ENCODE results near the gene PIGV.
A peak's percentile ranks its signal among the peaks of the same experiment; 100 is the strongest.

The PIGV gene

GRCh38 chr1:26787706-26788514, at the start of gene PIGV:
Gene PIGV, plus strand, starts transcription at chr1:26787950. Its CDS starts 2,866 bp downstream, at chr1:26790816.
- DNase-seq (ENCODE audit: low read depth in 2 of 2, low spot score in 1 of 2): peak; percentile 71 to 77

GRCh38 chr1:26739329-26739914, 48.3 kb upstream of the PIGV start:
- no peak for DNase-seq (ENCODE audit: low read depth in 2 of 2, low spot score in 1 of 2)

DNA sequence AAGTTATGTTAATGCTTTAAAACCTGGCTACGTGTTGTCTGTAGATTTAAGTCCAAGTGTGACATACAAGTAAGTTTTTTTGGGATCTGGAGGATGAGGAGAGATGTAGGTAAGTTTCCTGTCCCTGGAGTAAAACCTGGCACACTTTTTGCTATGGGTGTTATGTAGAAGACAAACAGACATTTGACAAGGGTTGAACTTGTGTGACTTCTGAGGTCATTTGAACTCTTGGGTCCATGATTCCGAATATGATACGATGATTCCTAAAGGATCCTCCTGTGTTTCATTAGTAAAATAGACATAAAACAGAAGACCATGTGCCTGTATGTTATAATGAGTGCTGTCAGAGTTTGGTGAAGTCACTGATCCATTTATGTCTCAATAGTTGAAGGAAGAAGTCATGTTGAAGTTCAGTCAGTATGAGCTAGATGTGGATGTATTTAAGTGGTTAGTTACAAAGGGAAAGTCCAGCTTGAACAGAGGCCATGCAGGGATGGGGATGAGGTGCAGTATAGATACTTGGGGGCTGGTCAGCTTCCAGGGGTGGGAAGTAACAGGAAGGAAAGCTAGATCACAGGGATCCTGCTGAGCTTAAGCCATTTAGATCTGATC, 47.6 kb upstream of the PIGV start:
- DNase-seq (ENCODE audit: low read depth in 2 of 2, low spot score in 1 of 2): no peak

DNA sequence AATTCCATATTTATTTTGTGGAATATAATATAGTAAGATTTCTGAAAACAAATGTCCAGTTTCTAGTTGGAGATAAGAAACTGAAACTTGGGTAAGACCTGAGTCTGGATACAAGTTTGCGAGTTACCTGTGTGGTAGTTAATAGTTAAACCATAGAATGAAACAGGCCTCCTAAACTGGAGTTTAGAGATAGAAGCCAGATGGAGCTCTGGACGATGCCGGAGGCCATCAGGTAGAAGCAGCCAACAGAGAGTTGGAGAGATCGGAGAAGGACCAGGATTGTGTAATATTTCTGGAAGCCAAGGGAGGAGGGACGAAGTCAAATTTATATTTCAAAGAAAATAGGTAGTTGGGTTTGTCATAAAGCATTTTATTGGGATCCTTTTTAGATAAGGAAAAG, 46.8 kb upstream of the PIGV start:
- DNase-seq (ENCODE audit: low read depth in 2 of 2, low spot score in 1 of 2): no peak

- no peak for DNase-seq (ENCODE audit: low read depth in 2 of 2, low spot score in 1 of 2)
Observed at GRCh38 chr1:26743426-26744059, 44.2 kb upstream of the PIGV start.

DNA sequence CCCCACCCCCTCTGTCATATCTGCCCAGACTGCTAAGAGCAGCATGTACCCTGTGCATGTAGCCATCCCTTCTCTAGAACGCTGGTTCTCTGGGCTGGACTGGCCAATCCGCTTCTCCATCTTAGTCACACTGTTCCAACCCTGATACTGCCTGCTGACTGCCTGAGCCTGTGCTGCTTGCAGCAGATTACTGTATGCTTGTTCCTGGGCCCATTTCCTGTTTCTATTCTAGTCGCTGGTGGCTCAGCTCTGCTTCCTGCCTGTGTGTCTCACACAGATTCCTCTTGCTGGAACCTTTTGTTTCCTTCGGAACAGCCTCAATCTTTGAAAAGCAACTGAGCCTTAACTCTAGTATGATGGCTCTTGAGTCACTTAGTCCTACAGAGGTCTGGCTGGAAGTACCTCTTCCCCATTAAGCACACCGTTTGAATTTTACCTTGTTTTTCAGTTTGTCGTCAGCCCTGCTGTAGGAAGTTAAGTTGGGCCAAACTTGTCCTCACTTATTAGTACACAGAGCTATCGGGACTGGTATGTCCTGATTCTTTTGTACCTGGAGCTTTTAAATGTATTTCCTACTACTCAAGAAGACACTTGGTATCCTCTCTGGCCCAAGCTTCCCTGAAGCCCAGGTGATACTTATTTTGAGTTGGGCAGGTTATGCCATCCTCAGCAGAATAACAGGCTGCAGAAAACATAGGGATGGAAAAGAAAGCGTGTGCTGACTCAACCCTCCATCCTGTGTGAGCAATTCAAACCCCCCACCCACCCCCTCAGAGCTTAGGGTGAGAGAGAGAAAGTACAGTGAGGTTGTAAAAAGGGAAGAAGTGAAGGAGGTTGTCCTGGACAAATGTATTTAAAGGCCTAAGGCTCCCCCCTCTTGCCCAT, 43.4 kb upstream of the PIGV start:
- peak; percentile 47 to 65 for DNase-seq (ENCODE audit: low read depth in 2 of 2, low spot score in 1 of 2)

DNA sequence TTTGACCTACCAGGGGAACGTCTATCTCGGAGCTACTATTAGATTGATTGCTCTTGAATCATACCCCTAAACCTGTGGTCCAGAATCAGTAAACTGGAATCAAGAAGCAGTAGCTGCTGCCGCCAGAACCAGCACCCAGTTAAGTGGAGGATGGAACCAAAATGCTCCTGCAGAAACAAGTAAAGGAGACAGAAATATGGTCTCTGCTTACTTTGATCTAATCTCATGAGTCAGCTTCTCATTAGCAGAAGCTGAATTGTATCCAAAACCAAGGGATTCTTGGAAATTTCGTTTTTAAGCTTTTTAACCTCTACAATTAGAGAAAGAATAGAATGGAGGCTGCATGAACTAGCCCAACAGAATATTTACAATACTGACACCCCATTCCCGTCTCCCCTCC, 42.6 kb upstream of the PIGV start:
- DNase-seq (ENCODE audit: low read depth in 2 of 2, low spot score in 1 of 2): no peak

DNA sequence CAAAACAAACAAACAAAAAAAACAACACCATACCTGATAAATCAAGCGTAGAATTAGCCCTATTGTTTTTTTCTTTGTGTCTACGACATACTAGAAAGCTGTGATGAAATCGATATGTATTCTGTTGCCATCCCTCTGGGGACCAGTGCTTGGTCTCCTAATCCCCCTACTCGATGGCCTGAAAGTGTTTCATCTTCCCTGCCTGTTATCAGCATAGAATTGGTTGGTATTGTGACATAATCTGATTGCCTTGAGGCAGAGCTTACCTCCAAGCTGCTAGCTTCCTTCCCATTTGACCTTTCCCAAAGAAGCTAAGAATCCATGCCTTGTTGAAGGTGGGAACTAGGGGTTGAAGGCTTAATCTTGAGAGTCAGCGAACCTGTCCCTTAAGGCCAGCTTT, 40.7 kb upstream of the PIGV start:
- DNase-seq (ENCODE audit: low read depth in 2 of 2, low spot score in 1 of 2): no peak

DNA sequence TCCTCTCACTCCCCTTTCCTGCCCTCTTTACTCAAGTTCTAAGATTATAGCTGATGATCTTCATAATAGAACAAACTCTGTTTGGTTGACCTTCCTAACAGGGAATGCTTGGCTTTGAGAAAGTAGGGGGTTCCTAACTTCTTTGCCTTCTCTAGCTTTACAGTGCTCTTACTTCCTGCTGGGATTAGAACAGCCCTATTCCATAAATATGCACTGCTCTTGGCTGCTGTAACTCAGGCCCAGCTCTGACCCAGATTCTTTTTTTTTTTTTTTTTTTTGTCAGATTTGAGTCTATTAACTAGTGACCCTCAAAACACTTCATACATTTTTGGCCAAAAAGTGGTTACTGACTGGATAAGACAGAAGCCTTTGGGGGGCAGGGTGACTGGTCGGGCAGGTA, 39.4 kb upstream of the PIGV start:
- no peak for DNase-seq (ENCODE audit: low read depth in 2 of 2, low spot score in 1 of 2)

GRCh38 chr1:26749458-26749857, 38.3 kb upstream of the PIGV start:
- DNase-seq (ENCODE audit: low read depth in 2 of 2, low spot score in 1 of 2): no peak

GRCh38 chr1:26750428-26750827, 37.3 kb upstream of the PIGV start:
- no peak for DNase-seq (ENCODE audit: low read depth in 2 of 2, low spot score in 1 of 2)

DNA sequence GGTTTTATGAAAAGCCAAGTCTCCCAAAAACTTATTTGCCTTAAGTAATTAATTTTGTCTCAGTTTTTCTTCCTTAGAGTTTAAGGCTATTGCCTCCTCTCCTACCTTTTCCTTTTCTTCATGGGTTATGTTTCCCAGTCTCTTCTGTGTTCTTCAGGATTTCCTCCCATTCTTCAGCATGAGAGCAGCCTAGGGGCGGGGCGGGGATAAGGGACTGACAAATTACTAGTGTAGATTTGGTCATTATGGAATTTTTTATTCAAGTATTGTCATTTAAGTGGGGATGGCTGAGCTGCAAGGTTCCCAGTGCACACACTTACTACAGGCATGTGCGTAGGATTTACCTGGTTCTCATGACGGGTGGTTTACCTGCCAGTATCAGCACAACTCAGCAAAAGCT, 35.2 kb upstream of the PIGV start:
- DNase-seq (ENCODE audit: low read depth in 2 of 2, low spot score in 1 of 2): no peak

GRCh38 chr1:26754086-26754874, 33.5 kb upstream of the PIGV start:
- DNase-seq (ENCODE audit: low read depth in 2 of 2, low spot score in 1 of 2): no peak

- no peak for DNase-seq (ENCODE audit: low read depth in 2 of 2, low spot score in 1 of 2)
Observed at GRCh38 chr1:26758358-26758757, 29.4 kb upstream of the PIGV start.

DNA sequence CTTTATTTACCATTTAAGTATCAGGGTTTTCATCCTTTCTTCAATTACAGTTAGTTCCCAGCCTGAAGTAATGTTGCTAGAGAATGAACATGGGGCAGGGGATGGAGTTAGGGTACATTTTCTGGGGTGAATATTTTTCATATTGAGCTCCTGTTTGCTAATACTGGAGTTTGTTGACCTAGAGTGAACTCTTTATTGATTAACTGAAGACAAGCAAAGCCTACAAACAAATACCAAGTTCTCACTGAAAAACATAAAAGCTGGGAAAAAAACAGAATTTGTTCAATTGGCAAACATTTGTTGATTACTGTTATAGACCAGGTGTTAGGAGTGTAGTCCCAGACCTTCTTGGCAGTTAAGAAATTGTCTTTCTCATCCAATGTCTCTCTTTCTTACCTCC, 28.2 kb upstream of the PIGV start:
- DNase-seq (ENCODE audit: low read depth in 2 of 2, low spot score in 1 of 2): no peak

- no peak for DNase-seq (ENCODE audit: low read depth in 2 of 2, low spot score in 1 of 2)
Observed at GRCh38 chr1:26761217-26761616, 26.5 kb upstream of the PIGV start.

- DNase-seq (ENCODE audit: low read depth in 2 of 2, low spot score in 1 of 2): no peak
Observed at GRCh38 chr1:26767714-26768113, 20.0 kb upstream of the PIGV start.

DNA sequence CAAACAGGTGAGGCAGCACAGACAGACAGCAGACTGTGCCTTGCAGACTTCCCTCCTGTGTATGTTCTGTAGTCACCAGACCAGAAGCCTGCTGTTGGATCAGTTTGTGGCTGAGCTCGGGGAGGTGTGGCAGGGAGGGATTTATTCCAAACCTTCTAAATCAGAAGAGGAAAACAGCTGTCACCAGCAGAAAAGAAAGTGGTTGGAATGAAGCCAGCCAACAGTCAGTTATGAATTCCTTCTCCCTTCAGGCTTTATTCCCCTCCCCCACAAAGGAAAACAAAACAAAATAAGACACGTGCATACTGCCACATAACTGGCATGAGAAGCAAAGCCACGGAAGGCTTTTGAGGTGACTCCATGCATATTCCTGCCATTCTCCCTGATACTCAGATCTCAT, 19.0 kb upstream of the PIGV start:
- no peak for DNase-seq (ENCODE audit: low read depth in 2 of 2, low spot score in 1 of 2)

DNA sequence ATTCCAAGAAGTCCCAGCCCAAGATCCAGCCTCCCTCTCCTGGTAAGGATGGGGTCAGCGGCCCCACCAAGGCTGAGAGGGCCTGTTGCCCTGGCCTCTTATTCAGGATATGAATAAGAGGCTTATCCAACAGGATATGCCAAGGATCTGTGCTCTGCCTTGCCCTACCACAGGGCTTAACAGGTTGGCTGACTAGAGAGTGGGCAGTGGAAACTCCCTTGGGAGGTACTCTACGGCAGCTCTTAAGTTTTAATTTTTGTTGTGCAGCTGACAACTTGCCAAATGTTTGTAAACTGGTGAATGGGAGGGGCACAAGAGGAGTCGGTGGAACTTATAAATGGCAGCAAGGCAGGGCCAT, 16.5 kb upstream of the PIGV start:
- no peak for DNase-seq (ENCODE audit: low read depth in 2 of 2, low spot score in 1 of 2)

GRCh38 chr1:26771643-26772321, 16.0 kb upstream of the PIGV start:
- no peak for DNase-seq (ENCODE audit: low read depth in 2 of 2, low spot score in 1 of 2)

Measured in stimulated activated CD8-positive, alpha-beta memory T cell treated with anti-CD3 and anti-CD28 coated beads, Interleukin-4, amount 100 ng/mL, for 1 hour (primary cell).